Common myeloid progenitor, CD34-positive (primary cell): Measurements from ENCODE around the gene PHF21A. TPM values are rescaled to one million over a fixed set of nuclear protein-coding genes. Genes with fewer than 3 reads are reported as not detected.

Source experiments
- CTCF ChIA-PET: fragments of 350-600 bp; sonication (Branson Sonifier 250); formaldehyde crosslinking; loops from one replicate; lab custom pipeline; 2021; ENCODE audit warnings: antibody characterized with exemption; lab: Charles Lee
- POLR2A ChIA-PET: fragments of 350-600 bp; sonication (Branson Sonifier 250); formaldehyde crosslinking; loops from one replicate; lab custom pipeline; 2021; ENCODE audit warnings: antibody characterized with exemption; lab: Charles Lee
- DNase-seq, 3 donors: peaks; one replicate each; pipeline versions ENCODE4 v3.0.0 to v3.0.0-alpha.2; 2013
- H3K27ac ChIP-seq, 2 experiments: 1 replicate in 1 of 2; 2 replicates in 1 of 2; pipeline ENCODE4 v1.7.0; 2013; ENCODE audit warnings: inconsistent platforms in 2 of 2, low read length in 2 of 2, mild to moderate bottlenecking in 2 of 2, low read depth in 1 of 2, moderate library complexity in 1 of 2; ENCODE audit not compliant: severe bottlenecking in 2 of 2, insufficient read depth in 1 of 2, poor library complexity in 1 of 2
- H3K27me3 ChIP-seq, 5 experiments: replicated peaks in 2 of 5; 1 replicate in 3 of 5; 2 replicates in 2 of 5; pipeline versions ENCODE4 v1.6.1 to v1.7.0; 2013; ENCODE audit warnings: low read length in 4 of 5, mild to moderate bottlenecking in 2 of 5, moderate library complexity in 2 of 5, inconsistent platforms in 1 of 5; ENCODE audit not compliant: insufficient read depth in 5 of 5, control insufficient read depth in 4 of 5
- H3K36me3 ChIP-seq, 4 experiments: 1 replicate in 2 of 4; 2 replicates in 2 of 4; pipeline versions ENCODE4 v1.6.1 to v1.7.0; 2013; ENCODE audit warnings: low read length in 3 of 4, control low read depth in 1 of 4, mild to moderate bottlenecking in 1 of 4; ENCODE audit not compliant: control insufficient read depth in 4 of 4, insufficient read depth in 4 of 4
- H3K4me1 ChIP-seq, 4 experiments: 1 replicate in 3 of 4; 2 replicates in 1 of 4; pipeline versions ENCODE4 v1.6.1 to v1.7.1; 2013; ENCODE audit warnings: low read length in 3 of 4, mild to moderate bottlenecking in 3 of 4, control low read depth in 1 of 4, inconsistent platforms in 1 of 4, moderate library complexity in 1 of 4; ENCODE audit not compliant: control insufficient read depth in 4 of 4, insufficient read depth in 4 of 4; ENCODE audit errors: control extremely low read depth in 1 of 4
- H3K4me3 ChIP-seq, 7 experiments: 1 replicate in 4 of 7; 2 replicates in 3 of 7; pipeline versions ENCODE4 v1.5.1 to v1.7.0; 2013; ENCODE audit warnings: mild to moderate bottlenecking in 7 of 7, low read length in 6 of 7, moderate library complexity in 6 of 7, inconsistent platforms in 2 of 7, low read depth in 2 of 7, control low read depth in 1 of 7; ENCODE audit not compliant: insufficient read depth in 4 of 7, control insufficient read depth in 1 of 7; ENCODE audit errors: extremely low read depth in 1 of 7
- H3K9me3 ChIP-seq, 5 experiments: 1 replicate in 4 of 5; 2 replicates in 1 of 5; pipeline versions ENCODE4 v1.6.1 to v1.7.1; 2013; ENCODE audit warnings: low read length in 4 of 5, mild to moderate bottlenecking in 2 of 5, inconsistent platforms in 1 of 5, low read depth in 1 of 5, moderate library complexity in 1 of 5; ENCODE audit not compliant: control insufficient read depth in 4 of 5, insufficient read depth in 2 of 5; ENCODE audit errors: control extremely low read depth in 1 of 5
- WGBS: methylation state at CpG from one replicate; pipeline ENCODE4 v1.1.5; 2013; ENCODE audit not compliant: insufficient coverage; 5-methylcytosine and 5-hydroxymethylcytosine counted together
- polyA plus RNA-seq: library from polyadenylated mRNA; unstranded; fragments of 120-200 nt; gene quantifications from one replicate; pipeline ENCODE4 v1.2.1, GENCODE V29; 2013

Gene PHF21A
- 47.1 TPM for polyA plus RNA-seq

DNA sequence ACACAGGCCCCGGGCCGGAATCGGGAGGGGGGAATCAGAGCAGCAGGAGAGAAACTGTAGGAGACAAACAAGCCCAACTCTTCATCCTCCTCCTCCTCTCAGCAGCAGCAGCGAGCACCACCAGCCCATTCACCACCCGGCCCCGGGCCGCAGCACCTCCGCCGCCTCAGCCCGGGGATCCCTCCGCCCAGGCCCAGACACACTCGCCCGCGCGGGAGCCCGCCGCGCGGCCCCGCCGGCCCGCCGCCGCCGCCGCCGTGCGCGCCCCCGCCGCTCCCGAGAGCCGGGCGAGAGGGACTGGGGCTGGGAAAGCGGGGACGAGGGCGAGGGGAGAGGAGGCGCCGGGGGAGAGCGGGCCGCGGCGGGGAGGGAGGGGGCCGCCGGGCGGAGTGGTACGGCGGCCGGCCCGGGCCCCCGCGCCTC is at the start of gene PHF21A:
PHF21A (minus strand) TSS at position 154 of the 423 bp plus-strand sequence. CDS start 37,235 bp downstream, outside the sequence.
- Histone ChIP-seq H3K4me1 (peaks cover 12 to 45% (median 24%) of the 10 kb centered on the region in 4 experiments), H3K4me3 (peak within 1 kb of the TSS; percentile 58 to 97 (median 79)), H3K27me3 (no peaks in the 10 kb centered on the region), H3K9me3 (no peaks in the 10 kb centered on the region), H3K27ac (peak within 1 kb of the TSS; percentile 40 to 88), H3K36me3 (no peaks in the 10 kb centered on the region)
- peak; percentile 92 to 96 (median 94) for DNase-seq
- ChIA-PET POLR2A (no interaction called here), CTCF (interaction anchor here (0.6 kb wide), 1 partner anchor 23 kb away, joined by 3 read pairs; no protein-coding TSS in a partner anchor)
- WGBS: 0% methylated on average over 5 of the region's 52 CpGs

GRCh38 chr11:46170797-46171196 is 49.5 kb upstream of the PHF21A start:
- POLR2A ChIA-PET: no interaction called here
- CTCF ChIA-PET: no interaction called here
- Histone ChIP-seq H3K4me3 (no peak overlapping the region), H3K4me1 (no peaks in the 10 kb centered on the region), H3K9me3 (no peaks in the 10 kb centered on the region), H3K27ac (no peak overlapping the region), H3K27me3 (peaks cover 0 to 3% (median 0%) of the 10 kb centered on the region in 5 experiments), H3K36me3 (no peaks in the 10 kb centered on the region)
- no peak for DNase-seq

DNA sequence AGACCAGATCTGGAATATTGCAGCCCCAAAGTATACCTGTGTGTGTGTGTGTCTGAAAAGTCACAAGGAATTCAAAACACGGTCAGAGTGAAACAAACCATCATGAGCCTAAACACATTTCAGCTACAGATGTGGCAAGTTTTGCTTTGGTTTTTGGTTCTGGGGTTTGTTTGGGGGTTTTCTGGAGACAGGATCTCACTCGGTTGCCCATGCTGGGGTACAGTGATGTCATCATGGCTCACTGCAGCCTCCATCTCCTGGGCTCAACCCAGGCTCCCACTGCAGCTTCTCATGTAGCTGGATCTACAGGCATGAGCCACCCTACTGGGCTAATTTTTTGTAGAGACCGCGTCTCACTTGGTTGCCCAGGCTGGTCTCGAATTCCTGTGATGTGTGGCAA is 41.4 kb upstream of the PHF21A start:
- no CpG with 5 or more reads among the region's 5 CpGs for WGBS
- H3K9me3 ChIP-seq: no peaks in the 10 kb centered on the region
- no peaks in the 10 kb centered on the region for H3K4me1 ChIP-seq
- H3K27me3 ChIP-seq: peaks cover 0 to 10% (median 2%) of the 10 kb centered on the region in 5 experiments
- no peak overlapping the region for H3K27ac ChIP-seq
- CTCF ChIA-PET: no interaction called here
- POLR2A ChIA-PET: no interaction called here
- no peaks in the 10 kb centered on the region for H3K36me3 ChIP-seq
- DNase-seq: no peak
- H3K4me3 ChIP-seq: no peak overlapping the region

DNA sequence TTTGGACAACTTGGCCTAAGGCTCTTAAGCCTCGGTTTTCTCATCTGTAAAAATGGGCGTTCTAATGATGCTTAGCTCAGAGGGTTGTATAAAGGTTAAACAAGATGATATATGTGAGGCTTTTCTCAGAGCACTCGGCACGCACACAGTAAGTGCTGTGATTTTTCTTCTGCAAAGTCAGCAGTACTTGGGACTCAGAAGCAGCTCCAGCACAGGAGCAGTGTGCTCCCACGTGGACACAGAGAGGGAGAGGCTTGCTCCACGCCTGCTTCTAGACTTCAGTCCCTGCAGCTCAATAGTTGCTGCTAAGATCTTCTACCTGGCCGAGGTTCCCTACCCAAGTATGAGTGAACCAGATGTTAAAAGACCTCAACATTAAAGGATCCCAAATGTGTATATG is 39.9 kb upstream of the PHF21A start:
- POLR2A ChIA-PET: no interaction called here
- DNase-seq: no peak
- H3K4me1 ChIP-seq: no peaks in the 10 kb centered on the region
- 97% methylated on average over 5 of the region's 7 CpGs for WGBS
- CTCF ChIA-PET: interaction anchor here (1.2 to 1.8 kb wide), 2 partner anchors 15 to 29 kb away, joined by 3 to 5 read pairs; no protein-coding TSS in a partner anchor
- no peaks in the 10 kb centered on the region for H3K36me3 ChIP-seq
- no peak overlapping the region for H3K27ac ChIP-seq
- no peak overlapping the region for H3K4me3 ChIP-seq
- peaks cover 0 to 10% (median 2%) of the 10 kb centered on the region in 5 experiments for H3K27me3 ChIP-seq
- H3K9me3 ChIP-seq: no peaks in the 10 kb centered on the region

- H3K4me3 ChIP-seq: no peak overlapping the region
- H3K36me3 ChIP-seq: no peaks in the 10 kb centered on the region
- DNase-seq: no peak
- H3K9me3 ChIP-seq: no peaks in the 10 kb centered on the region
- POLR2A ChIA-PET: no interaction called here
- H3K27me3 ChIP-seq: peaks cover 0 to 10% (median 2%) of the 10 kb centered on the region in 5 experiments
- 73% methylated on average over 3 of the region's 3 CpGs for WGBS
- H3K27ac ChIP-seq: no peak overlapping the region
- CTCF ChIA-PET: interaction anchor here (1.1 to 1.8 kb wide), 2 partner anchors 28 to 36 kb away, joined by 3 to 5 read pairs; no protein-coding TSS in a partner anchor
- no peaks in the 10 kb centered on the region for H3K4me1 ChIP-seq
These were observed 38.8 kb upstream of the PHF21A start for GRCh38 chr11:46160100-46160499.

- POLR2A ChIA-PET: no interaction called here
- no peak overlapping the region for H3K27ac ChIP-seq
These were observed 38.4 kb upstream of the PHF21A start for GRCh38 chr11:46159680-46160079.

DNA sequence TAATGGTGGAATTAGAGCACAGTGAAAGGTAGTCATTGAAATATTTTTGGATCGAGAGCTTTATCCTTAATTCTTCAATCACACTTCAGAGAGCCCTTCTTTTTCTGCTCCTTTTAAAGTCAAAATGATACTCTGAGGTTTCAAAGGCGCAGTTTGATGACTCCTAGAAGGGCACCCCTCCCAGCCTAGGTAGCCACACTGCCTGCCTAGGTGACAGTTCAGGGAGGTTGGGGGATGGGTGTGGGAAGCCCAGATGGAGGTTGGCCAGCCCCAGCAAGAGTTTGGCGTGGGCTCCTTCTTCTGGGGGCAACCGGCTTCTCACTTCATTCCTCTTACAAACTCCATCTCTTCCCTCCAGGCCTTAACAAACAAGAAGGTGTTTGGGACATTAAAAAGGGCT is 28.6 kb upstream of the PHF21A start:
- DNase-seq: no peak
- 100% methylated on average over 1 of the region's 4 CpGs for WGBS
- POLR2A ChIA-PET: no interaction called here
- CTCF ChIA-PET: interaction anchor here (1.0 kb wide), 1 partner anchor 15 kb away, joined by 3 read pairs; no protein-coding TSS in a partner anchor
- Histone ChIP-seq H3K4me1 (no peaks in the 10 kb centered on the region), H3K36me3 (no peaks in the 10 kb centered on the region), H3K4me3 (no peak overlapping the region), H3K9me3 (no peaks in the 10 kb centered on the region), H3K27ac (no peak overlapping the region), H3K27me3 (peaks cover 0 to 21% (median 8%) of the 10 kb centered on the region in 5 experiments)

More at GRCh38 chr11:46159680-46160079, 38.4 kb upstream of the PHF21A start:
- Histone ChIP-seq H3K4me3 (no peak overlapping the region), H3K9me3 (no peaks in the 10 kb centered on the region), H3K4me1 (no peaks in the 10 kb centered on the region), H3K36me3 (no peaks in the 10 kb centered on the region), H3K27me3 (peaks cover 0 to 10% (median 2%) of the 10 kb centered on the region in 5 experiments)
- CTCF ChIA-PET: interaction anchor here (1.1 kb wide), 1 partner anchor 35 kb away, joined by 3 read pairs; no protein-coding TSS in a partner anchor
- no CpG with 5 or more reads among the region's 2 CpGs for WGBS
- no peak for DNase-seq
